Peyer's patch (tissue), 4 donors: Measurements from ENCODE around the gene NELFB.

Experiments used
- POLR2A ChIP-seq, 2 donors: fragments of 450-650 bp; IDR thresholded peaks; one replicate each; pipeline ENCODE4 v1.5.1; 2017; ENCODE audit warnings: antibody characterized with exemption in 2 of 2, mild to moderate bottlenecking in 2 of 2, moderate library complexity in 2 of 2
- TF ChIP-seq, protein P1 (sequence below), 6 experiments: fragments of 450-650 bp in 4 of 6; fragments of 200-600 bp in 2 of 6; sonication (generic) in 1 of 6; IDR thresholded peaks; one replicate each; pipeline ENCODE4 v1.5.1; 2017 to 2019; ENCODE audit warnings: antibody characterized with exemption in 6 of 6, mild to moderate bottlenecking in 3 of 6, moderate library complexity in 1 of 6

DNA sequence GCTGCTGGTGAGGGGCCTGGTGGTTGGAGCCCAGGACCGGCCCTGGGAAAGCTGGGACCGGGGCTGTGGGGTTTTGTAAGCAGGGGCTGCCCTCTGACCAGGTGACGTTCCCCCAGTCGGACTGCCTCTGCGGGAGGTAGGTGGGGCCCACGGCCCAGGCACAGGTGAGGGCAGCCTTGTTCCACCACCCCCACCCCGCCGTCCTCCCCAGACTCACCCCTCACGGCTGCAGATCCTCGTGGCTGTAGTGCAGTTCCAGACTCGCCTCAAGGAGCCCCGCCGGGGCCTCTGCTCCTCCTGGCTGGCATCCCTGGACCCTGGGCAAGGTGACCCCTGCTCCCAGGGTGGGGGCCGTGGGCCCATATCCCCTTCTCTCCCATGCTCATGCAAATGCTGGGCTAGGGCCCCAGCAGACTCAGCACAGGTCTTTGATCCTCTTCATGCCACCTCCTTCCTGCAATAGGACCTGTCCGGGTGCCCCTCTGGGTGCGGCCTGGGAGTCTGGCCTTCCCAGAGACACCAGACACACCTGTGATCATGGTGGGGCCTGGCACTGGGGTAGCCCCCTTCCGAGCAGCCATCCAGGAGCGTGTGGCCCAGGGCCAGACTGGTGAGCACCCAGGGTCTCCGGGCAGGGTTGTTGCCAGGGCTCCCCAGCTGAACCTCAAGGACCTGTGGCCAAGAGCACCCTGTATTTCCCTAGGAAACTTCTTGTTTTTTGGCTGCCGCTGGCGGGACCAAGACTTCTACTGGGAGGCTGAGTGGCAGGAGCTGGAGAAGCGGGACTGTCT lies 39.7 kb upstream of the NELFB start:
- TF ChIP-seq, protein P1, sequence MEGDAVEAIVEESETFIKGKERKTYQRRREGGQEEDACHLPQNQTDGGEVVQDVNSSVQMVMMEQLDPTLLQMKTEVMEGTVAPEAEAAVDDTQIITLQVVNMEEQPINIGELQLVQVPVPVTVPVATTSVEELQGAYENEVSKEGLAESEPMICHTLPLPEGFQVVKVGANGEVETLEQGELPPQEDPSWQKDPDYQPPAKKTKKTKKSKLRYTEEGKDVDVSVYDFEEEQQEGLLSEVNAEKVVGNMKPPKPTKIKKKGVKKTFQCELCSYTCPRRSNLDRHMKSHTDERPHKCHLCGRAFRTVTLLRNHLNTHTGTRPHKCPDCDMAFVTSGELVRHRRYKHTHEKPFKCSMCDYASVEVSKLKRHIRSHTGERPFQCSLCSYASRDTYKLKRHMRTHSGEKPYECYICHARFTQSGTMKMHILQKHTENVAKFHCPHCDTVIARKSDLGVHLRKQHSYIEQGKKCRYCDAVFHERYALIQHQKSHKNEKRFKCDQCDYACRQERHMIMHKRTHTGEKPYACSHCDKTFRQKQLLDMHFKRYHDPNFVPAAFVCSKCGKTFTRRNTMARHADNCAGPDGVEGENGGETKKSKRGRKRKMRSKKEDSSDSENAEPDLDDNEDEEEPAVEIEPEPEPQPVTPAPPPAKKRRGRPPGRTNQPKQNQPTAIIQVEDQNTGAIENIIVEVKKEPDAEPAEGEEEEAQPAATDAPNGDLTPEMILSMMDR (IDR thresholded peaks at IDR 0.05) = no peak
- no peak for TF ChIP-seq POLR2A (IDR thresholded peaks at IDR 0.05)
